Measurements from ENCODE around the gene EIF4E2. TPM values are rescaled to one million over a fixed set of nuclear protein-coding genes. Genes with fewer than 3 reads are reported as not detected.
A peak's percentile ranks its signal among the peaks of the same experiment; 100 is the strongest.

The EIF4E2 gene, protein sequence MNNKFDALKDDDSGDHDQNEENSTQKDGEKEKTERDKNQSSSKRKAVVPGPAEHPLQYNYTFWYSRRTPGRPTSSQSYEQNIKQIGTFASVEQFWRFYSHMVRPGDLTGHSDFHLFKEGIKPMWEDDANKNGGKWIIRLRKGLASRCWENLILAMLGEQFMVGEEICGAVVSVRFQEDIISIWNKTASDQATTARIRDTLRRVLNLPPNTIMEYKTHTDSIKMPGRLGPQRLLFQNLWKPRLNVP
- 96.4 and 110 TPM in 2 replicates for total RNA-seq (2014; rRNA removed; shearing (Covaris generic); ENCODE audit: low replicate concordance)

DNA sequence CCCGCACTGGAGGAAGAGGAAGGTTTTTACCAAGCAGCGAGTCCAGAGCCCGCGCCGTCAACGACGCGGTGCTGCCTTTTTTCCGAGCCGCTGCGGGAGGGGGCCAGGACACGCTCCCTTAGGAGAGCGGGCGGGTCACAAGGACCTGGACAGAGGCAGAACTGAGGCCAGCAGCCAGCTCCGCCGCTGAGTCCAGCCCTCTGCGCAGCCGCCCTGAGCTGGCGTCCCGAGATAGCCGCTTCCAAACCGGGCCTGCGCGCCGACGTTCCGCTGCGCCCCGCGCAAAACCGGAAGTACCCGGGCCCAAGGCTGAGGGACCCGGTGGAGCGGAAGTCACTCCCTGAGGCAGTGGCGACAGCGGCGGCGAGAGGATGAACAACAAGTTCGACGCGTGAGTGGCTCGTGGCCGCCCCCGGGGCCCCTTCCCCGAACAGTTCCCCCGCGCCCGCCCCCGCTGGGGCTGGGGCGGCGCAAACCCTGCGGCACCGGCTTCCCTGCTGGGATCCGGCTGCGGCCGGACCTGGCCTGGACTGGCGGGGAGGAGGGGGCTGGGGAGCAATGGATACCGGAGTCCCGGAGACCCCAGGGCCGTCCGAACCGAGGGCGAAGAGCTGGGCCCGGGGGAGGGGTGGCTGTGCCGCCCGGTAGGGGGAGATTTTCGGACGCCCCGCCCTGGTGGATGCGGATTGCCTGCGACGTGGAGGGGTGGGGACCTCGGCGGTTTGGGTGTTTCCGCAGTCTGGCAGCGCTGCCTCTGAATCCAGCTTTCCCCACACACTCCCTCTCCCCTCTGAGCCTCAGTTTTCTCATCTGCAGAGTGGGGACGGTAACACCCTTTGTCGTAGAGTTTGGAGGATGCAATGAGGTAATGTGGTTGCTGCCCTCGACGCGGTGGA is at the start of gene EIF4E2, which contains the start of gene TIGD1:
Gene EIF4E2 (plus strand): TSS at position 336 of the 896 bp plus-strand sequence. CDS start 36 bp downstream, at position 372.
Gene TIGD1 (minus strand): TSS at position 204 of the 896 bp plus-strand sequence. CDS start 675 bp downstream, outside the sequence.
- DNase-seq = peak; percentile 95
- Histone ChIP-seq H3K27me3 (no peaks in the 10 kb centered on the region), H3K4me3 (peak within 1 kb of the TSS; percentile 100), H3K36me3 (peaks cover 42% of the 10 kb centered on the region), H3K9me3 (peaks cover 5% of the 10 kb centered on the region)

DNA sequence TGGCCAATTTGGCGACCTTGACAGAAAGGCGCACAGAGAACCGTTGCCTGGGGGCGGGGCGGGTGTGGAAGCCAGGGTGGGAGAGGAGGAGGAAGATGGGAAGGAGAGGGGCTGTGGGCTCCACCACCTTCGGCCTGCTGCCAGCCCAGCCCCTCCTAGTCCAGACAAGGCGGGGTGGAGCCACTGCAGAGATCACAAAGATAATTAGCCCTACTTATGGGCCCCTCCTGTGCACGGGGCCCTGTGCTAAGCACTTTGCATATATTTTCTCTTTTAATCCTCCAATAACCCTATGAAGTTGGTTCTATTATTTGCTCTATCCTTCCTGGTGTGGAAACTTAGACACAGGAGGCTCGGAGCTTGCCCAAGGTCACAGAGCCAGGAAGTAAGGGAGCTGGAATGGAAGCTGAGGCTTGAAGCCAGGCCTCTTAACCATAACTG is 49.1 kb upstream of the EIF4E2 start:
- Histone ChIP-seq H3K4me3 (no peak overlapping the region), H3K9me3 (no peaks in the 10 kb centered on the region), H3K27me3 (peaks cover 9% of the 10 kb centered on the region; the same call in 1 of the 2 replicates), H3K36me3 (no peaks in the 10 kb centered on the region)
- no peak for DNase-seq

- DNase-seq = no peak
- H3K9me3 ChIP-seq = no peaks in the 10 kb centered on the region
- H3K36me3 ChIP-seq = no peaks in the 10 kb centered on the region
- peaks cover 9% of the 10 kb centered on the region; the same call in 1 of the 2 replicates for H3K27me3 ChIP-seq
- no peak overlapping the region for H3K4me3 ChIP-seq
Observed at GRCh38 chr2:232501794-232502390, 48.6 kb upstream of the EIF4E2 start.

GRCh38 chr2:232502511-232502910 is 48.0 kb upstream of the EIF4E2 start:
- no peaks in the 10 kb centered on the region for H3K9me3 ChIP-seq
- no peaks in the 10 kb centered on the region for H3K36me3 ChIP-seq
- H3K27me3 ChIP-seq = peaks cover 9% of the 10 kb centered on the region; the same call in 1 of the 2 replicates
- no peak for DNase-seq
- H3K4me3 ChIP-seq = no peak overlapping the region

DNA sequence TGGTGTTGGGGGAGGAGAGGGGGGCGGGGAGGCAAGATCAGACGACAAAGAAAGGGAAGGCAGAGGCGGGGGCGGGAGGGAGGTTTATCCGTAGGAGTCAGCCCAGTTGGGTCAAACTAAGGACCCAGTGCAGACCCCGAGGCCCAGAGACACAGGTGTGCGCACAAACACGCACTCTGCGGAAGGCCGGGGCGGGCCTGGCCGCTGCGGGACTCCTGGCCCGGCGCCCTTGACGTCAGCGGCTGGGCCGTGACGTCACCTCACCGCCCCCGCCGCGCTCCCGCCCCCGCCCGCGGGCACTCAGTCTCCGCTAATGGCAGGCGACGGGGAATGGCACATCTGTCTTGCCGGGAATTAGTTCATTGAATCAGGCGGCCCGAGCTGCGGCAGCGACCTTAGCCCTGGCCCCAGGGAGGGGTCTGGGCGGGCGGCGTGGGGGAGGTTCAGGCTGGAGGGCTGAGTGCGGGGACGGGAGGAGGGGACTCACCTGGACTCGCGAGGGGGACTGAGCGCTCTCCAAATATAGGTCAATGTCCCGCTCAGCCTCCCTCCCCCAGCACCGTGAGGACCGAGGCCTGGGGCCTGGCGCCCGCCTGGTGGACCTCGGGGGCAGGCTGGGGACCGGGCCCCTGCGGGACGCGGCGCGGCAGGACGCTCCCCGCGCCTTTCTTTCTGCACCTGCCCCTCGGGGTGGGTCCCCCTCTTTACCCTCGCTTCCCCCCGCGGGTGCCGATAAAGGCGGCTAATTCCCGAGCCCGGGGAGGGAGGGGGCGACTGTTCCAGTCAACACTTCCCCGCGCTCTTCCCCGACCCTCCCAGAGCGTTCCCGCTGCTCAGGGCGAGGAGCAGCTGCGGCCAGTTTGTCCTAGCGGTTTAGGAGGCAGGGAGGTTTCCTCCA is 47.3 kb upstream of the EIF4E2 start:
- H3K27me3 ChIP-seq = peaks cover 9% of the 10 kb centered on the region; the same call in 1 of the 2 replicates
- H3K9me3 ChIP-seq = no peaks in the 10 kb centered on the region
- no peaks in the 10 kb centered on the region for H3K36me3 ChIP-seq
- H3K4me3 ChIP-seq = no peak overlapping the region
- DNase-seq = no peak

- no peak for DNase-seq
- Histone ChIP-seq H3K36me3 (no peaks in the 10 kb centered on the region), H3K27me3 (peaks cover 9% of the 10 kb centered on the region; the same call in 1 of the 2 replicates), H3K9me3 (no peaks in the 10 kb centered on the region), H3K4me3 (no peak overlapping the region)
Observed at GRCh38 chr2:232503809-232504323, 46.6 kb upstream of the EIF4E2 start.

DNA sequence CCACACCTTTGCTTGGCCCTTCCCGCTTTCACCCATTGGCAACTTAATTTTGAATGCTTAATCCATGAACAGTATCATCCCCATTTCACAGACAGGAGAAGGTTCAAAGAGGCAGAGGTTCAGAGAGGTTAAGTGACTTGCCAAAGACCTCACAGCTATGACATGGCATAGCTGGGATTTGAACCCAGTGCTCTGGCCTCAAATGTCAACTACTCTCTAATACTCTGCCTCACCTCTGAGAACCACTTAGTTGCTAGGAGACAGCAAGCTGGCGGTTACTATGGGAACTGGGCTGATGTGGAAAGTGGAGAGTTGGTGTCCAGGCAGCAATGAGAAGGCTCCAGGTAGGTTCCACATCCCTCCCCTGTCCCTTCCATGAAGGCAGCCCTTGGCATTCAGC is 46.1 kb upstream of the EIF4E2 start:
- Histone ChIP-seq H3K9me3 (no peaks in the 10 kb centered on the region), H3K36me3 (no peaks in the 10 kb centered on the region), H3K27me3 (peaks cover 9% of the 10 kb centered on the region; the same call in 1 of the 2 replicates), H3K4me3 (no peak overlapping the region)
- no peak for DNase-seq

DNA sequence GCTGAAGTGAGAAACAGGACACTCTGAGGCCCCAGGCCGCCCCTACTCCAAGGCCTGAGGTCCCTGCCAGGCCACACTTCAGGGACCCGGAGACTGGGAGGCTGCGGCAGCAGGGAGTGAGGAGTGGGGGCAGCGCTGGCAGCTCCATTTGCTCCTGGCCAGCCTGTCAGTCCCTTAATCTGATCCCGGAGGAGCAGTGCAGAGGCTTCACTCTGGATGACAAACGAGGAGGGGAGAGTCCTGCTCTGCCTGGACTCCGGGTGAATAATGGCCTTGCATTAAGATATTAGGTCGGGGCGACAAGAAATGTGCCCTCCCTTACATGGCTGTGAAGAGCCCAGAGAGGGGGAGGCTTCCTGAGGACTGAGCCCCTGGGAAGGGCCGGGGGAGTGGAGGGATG is 44.6 kb upstream of the EIF4E2 start:
- H3K27me3 ChIP-seq = peaks cover 9% of the 10 kb centered on the region; the same call in 1 of the 2 replicates
- DNase-seq = no peak
- H3K4me3 ChIP-seq = no peak overlapping the region
- no peaks in the 10 kb centered on the region for H3K36me3 ChIP-seq
- no peaks in the 10 kb centered on the region for H3K9me3 ChIP-seq

GRCh38 chr2:232506709-232507108 is 43.8 kb upstream of the EIF4E2 start:
- no peaks in the 10 kb centered on the region for H3K36me3 ChIP-seq
- DNase-seq = no peak
- peaks cover 9% of the 10 kb centered on the region; the same call in 1 of the 2 replicates for H3K27me3 ChIP-seq
- no peaks in the 10 kb centered on the region for H3K9me3 ChIP-seq
- H3K4me3 ChIP-seq = no peak overlapping the region

DNA sequence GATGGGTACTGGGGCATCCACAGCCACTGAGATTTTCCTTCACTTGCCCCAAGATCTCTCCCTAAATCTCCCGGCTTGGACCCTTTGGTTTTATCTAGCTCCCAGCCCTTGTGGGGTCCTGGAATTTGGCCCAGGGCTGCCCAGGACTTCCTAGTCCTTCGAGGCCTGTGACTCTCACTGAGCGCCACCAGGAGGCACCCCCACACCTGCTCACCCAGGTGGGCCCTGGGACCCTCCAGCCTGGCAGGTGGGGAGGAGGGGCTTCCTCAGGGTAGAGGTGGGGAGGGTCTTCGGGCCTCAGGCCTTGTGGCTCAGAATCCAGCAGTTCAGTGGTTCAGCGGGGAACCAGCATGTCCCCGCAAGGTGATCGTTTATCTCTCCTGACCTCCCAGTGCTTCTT is 42.2 kb upstream of the EIF4E2 start:
- DNase-seq = no peak
- Histone ChIP-seq H3K4me3 (no peak overlapping the region), H3K9me3 (no peaks in the 10 kb centered on the region), H3K27me3 (peaks cover 5% of the 10 kb centered on the region; the same call in 1 of the 2 replicates), H3K36me3 (no peaks in the 10 kb centered on the region)

GRCh38 chr2:232511336-232511890 is 39.1 kb upstream of the EIF4E2 start:
- Histone ChIP-seq H3K9me3 (no peaks in the 10 kb centered on the region), H3K36me3 (no peaks in the 10 kb centered on the region), H3K4me3 (no peak overlapping the region), H3K27me3 (no peaks in the 10 kb centered on the region)
- DNase-seq = no peak

- Histone ChIP-seq H3K4me3 (no peak overlapping the region), H3K9me3 (no peaks in the 10 kb centered on the region), H3K27me3 (no peaks in the 10 kb centered on the region), H3K36me3 (no peaks in the 10 kb centered on the region)
- no peak for DNase-seq
Observed at GRCh38 chr2:232512602-232513001, 37.9 kb upstream of the EIF4E2 start.

- Histone ChIP-seq H3K27me3 (no peaks in the 10 kb centered on the region), H3K36me3 (no peaks in the 10 kb centered on the region), H3K4me3 (no peak overlapping the region), H3K9me3 (no peaks in the 10 kb centered on the region)
- DNase-seq = no peak
Observed at GRCh38 chr2:232513353-232513752, 37.1 kb upstream of the EIF4E2 start.

DNA sequence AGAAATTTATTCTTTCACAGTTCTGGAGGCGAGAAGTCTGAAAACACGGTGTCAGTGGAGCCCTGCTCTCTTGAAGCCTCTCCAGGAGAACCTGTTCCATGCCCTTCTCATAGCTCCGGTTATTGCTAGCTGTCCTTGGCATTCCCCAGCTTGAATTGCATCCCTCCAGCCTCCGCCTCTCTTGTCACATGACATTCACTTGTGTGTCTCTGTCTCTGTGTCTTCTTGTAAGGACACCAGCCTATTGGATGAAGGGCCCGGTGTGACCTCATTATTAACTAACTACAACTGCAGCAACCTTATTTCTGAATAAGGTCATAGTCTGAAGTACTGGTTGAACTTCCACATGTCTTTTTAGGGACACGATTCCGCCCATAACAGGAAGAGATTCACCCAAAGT is 34.9 kb upstream of the EIF4E2 start:
- no peak for DNase-seq
- no peaks in the 10 kb centered on the region for H3K27me3 ChIP-seq

DNA sequence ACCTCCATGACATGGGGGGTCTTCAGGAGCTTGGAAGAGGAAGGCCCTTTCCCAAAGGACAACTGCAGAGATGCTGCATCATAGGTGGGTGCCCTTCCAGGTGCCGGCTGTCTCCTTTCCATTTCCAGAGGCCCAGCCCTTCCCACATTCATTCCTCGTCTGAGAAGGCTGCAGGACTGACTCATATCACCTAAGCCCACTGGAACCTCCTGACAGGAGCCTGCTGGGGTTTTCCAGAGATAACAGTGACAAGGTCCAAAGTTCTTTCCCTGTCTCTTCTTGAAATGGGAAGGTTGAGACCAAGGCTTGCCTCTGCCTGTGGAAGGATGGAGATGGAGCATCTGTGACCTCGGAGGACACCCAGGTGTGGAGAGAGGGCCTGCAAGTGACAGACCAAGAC is 33.9 kb upstream of the EIF4E2 start:
- H3K4me3 ChIP-seq = no peak overlapping the region
- no peaks in the 10 kb centered on the region for H3K9me3 ChIP-seq
- no peaks in the 10 kb centered on the region for H3K36me3 ChIP-seq
- DNase-seq = no peak
- H3K27me3 ChIP-seq = no peaks in the 10 kb centered on the region

More for the DNA sequence above, 34.9 kb upstream of the EIF4E2 start:
- Histone ChIP-seq H3K36me3 (no peaks in the 10 kb centered on the region), H3K4me3 (no peak overlapping the region), H3K9me3 (no peaks in the 10 kb centered on the region)
